ENCODE results near the gene BEST2. TPM values are rescaled to one million over a fixed set of nuclear protein-coding genes. Genes with fewer than 3 reads are reported as not detected.

Gene BEST2
- total RNA-seq, result not detected in 3 replicates
- long read RNA-seq, result 0 reads

DNA sequence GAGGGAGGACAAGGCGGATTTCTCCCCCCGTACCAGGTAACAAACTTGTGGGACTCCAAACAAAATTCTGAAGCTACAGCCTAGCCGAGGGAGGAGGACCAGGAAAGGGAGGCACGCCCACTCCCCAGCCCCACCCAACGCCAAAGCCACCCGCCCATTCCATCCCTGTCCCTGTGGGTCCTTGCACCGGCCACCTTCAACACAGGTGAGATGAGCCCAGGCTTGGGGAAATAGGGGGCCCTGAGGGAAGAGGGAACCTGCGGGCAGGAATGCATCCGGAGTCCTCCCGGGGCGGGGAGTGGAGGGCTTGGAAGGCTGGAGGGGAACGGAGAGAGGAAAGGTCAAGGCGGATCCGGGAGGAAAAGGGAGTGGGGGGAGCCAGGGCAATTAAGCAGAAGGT, at the start of gene BEST2:
BEST2 (plus strand) TSS at position 157 of the 400 bp plus-strand sequence. CDS start 802 bp downstream, outside the sequence.
- TF ChIP-seq, protein P1, sequence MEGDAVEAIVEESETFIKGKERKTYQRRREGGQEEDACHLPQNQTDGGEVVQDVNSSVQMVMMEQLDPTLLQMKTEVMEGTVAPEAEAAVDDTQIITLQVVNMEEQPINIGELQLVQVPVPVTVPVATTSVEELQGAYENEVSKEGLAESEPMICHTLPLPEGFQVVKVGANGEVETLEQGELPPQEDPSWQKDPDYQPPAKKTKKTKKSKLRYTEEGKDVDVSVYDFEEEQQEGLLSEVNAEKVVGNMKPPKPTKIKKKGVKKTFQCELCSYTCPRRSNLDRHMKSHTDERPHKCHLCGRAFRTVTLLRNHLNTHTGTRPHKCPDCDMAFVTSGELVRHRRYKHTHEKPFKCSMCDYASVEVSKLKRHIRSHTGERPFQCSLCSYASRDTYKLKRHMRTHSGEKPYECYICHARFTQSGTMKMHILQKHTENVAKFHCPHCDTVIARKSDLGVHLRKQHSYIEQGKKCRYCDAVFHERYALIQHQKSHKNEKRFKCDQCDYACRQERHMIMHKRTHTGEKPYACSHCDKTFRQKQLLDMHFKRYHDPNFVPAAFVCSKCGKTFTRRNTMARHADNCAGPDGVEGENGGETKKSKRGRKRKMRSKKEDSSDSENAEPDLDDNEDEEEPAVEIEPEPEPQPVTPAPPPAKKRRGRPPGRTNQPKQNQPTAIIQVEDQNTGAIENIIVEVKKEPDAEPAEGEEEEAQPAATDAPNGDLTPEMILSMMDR (IDR thresholded peaks at IDR 0.05), result no peak
- peaks cover 12% of the 10 kb centered on the region for H3K36me3 Mint-ChIP-seq (ENCODE audit: low read depth)
- H3K9me3 Mint-ChIP-seq (ENCODE audit: low read depth), result peaks cover 4% of the 10 kb centered on the region
- no peak within 1 kb of the TSS for H3K27ac Mint-ChIP-seq (ENCODE audit: unreplicated experiment)
- no peak within 1 kb of the TSS for H3K4me3 Mint-ChIP-seq (ENCODE audit: unreplicated experiment)
- peaks cover 27% of the 10 kb centered on the region for H3K27me3 Mint-ChIP-seq (ENCODE audit: low read depth)
- H3K4me1 Mint-ChIP-seq (ENCODE audit: low read depth), result peaks cover 15% of the 10 kb centered on the region
- no peak for DNase-seq (ENCODE audit: low spot score)

DNA sequence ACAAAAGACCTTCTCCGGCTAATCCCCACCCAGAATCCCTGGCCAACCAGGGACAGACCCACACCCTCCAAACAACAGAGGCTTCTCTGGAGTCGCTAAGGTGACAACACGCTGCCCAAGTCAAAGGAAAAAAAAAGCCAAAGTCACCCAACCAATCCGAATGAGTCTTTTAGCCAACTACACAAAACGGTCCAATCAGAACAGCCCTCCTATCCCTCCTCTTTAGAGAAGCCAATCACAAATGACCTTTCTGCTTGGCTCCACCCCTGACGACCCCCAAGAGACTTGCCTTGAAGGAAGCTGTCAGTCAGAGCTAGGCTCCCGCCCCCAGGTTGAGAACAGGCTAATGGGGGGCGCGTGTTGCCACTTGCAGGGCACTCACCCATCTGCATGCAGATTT, 48.5 kb upstream of the BEST2 start:
- H3K27ac Mint-ChIP-seq (ENCODE audit: unreplicated experiment), result peak overlapping the region; percentile 51
- H3K36me3 Mint-ChIP-seq (ENCODE audit: low read depth), result peaks cover 38% of the 10 kb centered on the region
- no peaks in the 10 kb centered on the region for H3K27me3 Mint-ChIP-seq (ENCODE audit: low read depth)
- DNase-seq (ENCODE audit: low spot score), result no peak
- peaks cover 2% of the 10 kb centered on the region for H3K4me1 Mint-ChIP-seq (ENCODE audit: low read depth)
- TF ChIP-seq, protein P1 (IDR thresholded peaks at IDR 0.05), result no peak
- no peaks in the 10 kb centered on the region for H3K9me3 Mint-ChIP-seq (ENCODE audit: low read depth)
- H3K4me3 Mint-ChIP-seq (ENCODE audit: unreplicated experiment), result no peak overlapping the region

DNA sequence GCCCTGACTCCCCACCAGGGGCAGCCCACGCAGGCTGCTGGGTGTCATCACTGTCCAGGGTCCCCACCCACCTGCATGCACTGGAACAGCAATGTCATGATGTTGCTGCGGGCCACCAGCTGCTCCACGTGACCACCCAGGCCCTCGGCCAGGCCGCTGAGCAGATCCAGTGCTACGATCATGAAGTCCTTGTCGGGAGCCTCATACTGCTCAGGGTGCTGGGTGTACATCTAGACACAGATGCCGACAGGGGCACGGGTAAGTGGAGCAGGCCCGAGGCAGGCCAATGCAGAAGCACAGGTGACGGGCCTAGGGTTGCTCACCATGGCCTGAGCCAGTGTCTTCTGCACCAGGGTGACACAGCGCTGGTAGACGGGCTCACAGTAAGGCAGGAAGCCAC, 46.4 kb upstream of the BEST2 start:
- no peaks in the 10 kb centered on the region for H3K27me3 Mint-ChIP-seq (ENCODE audit: low read depth)
- no peak overlapping the region for H3K4me3 Mint-ChIP-seq (ENCODE audit: unreplicated experiment)
- no peaks in the 10 kb centered on the region for H3K4me1 Mint-ChIP-seq (ENCODE audit: low read depth)
- no peak for DNase-seq (ENCODE audit: low spot score)
- peaks cover 35% of the 10 kb centered on the region for H3K36me3 Mint-ChIP-seq (ENCODE audit: low read depth)
- no peaks in the 10 kb centered on the region for H3K9me3 Mint-ChIP-seq (ENCODE audit: low read depth)
- TF ChIP-seq, protein P1 (IDR thresholded peaks at IDR 0.05), result no peak
- no peak overlapping the region for H3K27ac Mint-ChIP-seq (ENCODE audit: unreplicated experiment)

DNA sequence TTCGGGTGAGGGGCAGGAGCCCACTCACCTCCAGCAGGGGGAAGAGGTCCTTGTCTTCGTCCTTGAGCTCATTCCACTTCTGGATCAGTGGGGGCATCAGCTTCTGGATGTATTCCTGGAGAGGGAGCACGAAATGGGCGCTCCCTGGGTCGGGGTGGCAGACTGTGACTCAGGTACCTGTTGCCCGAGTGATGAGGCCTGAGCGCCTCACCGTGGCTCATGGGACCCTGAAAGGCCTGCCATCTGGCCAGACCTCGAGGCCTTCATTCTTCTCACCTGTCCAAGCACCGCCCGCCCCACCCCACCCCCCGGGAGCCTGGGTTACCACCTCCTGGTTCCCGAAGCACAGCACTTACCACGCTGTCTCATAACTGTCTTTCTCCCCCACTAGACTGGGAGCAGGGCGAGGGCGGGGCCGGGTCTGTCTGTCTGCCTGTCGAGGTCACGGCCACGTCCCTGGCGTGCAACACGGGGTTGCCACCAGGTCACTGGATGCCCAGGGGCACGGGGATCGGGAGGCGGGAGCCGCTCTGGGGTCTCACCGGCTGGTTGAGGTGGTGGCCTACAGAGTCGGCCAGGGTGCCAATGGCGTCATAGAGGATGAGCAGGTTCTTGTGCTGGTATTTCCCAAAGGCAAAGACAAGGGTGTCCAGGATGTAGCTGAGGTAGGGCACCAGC, 45.8 kb upstream of the BEST2 start:
- H3K4me1 Mint-ChIP-seq (ENCODE audit: low read depth), result no peaks in the 10 kb centered on the region

DNA sequence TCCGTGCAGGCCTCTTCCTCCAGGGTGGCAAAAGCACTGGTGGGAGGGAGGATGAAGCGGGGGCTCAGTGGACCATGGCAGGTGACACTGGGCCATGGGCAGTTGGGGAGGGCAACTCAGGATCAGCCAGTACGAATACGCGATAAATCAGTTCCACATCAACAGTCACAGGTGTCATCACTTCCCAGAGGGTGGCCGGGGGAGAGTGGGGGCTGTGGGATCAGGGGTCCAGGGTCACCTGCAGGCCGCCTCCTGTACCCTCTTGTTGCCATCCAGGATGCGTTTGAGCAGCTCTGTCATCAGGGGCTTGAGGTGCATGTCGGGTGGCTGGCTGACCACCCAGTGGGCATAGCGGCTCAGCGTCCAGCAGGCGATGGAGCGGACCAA, 45.3 kb upstream of the BEST2 start:
- Mint-ChIP-seq H3K36me3 (ENCODE audit: low read depth) (peaks cover 38% of the 10 kb centered on the region), H3K4me1 (ENCODE audit: low read depth) (no peaks in the 10 kb centered on the region), H3K4me3 (ENCODE audit: unreplicated experiment) (no peak overlapping the region), H3K27me3 (ENCODE audit: low read depth) (no peaks in the 10 kb centered on the region), H3K9me3 (ENCODE audit: low read depth) (no peaks in the 10 kb centered on the region), H3K27ac (ENCODE audit: unreplicated experiment) (no peak overlapping the region)
- TF ChIP-seq, protein P1 (IDR thresholded peaks at IDR 0.05), result no peak
- DNase-seq (ENCODE audit: low spot score), result no peak

More for the DNA sequence above, 45.8 kb upstream of the BEST2 start:
- no peak overlapping the region for H3K4me3 Mint-ChIP-seq (ENCODE audit: unreplicated experiment)
- H3K9me3 Mint-ChIP-seq (ENCODE audit: low read depth), result no peaks in the 10 kb centered on the region
- no peak overlapping the region for H3K27ac Mint-ChIP-seq (ENCODE audit: unreplicated experiment)
- TF ChIP-seq, protein P1 (IDR thresholded peaks at IDR 0.05), result no peak
- peaks cover 39% of the 10 kb centered on the region for H3K36me3 Mint-ChIP-seq (ENCODE audit: low read depth)
- H3K27me3 Mint-ChIP-seq (ENCODE audit: low read depth), result no peaks in the 10 kb centered on the region
- DNase-seq (ENCODE audit: low spot score), result peak; percentile 93

All from chondrocyte (in vitro differentiated cells).